ENCODE results near the gene ZFP28. TPM values are rescaled to one million over a fixed set of nuclear protein-coding genes. Genes with fewer than 3 reads are reported as not detected.
A peak's percentile ranks its signal among the peaks of the same experiment; 100 is the strongest.

ZFP28 gene
- total RNA-seq, 1 donor: 12.1 TPM

- H3K4me3 ChIP-seq (ENCODE audit: low read depth, low read length): no peak overlapping the region
- TF ChIP-seq CTCF (IDR thresholded peaks at IDR 0.05; ENCODE audit: insufficient read depth, low read depth, low read length): no peak
- DNase-seq (ENCODE audit: low read depth): no peak
Measured at GRCh38 chr19:56537442-56537841, 1.3 kb upstream of the ZFP28 start.

- peak; percentile 88 for DNase-seq (ENCODE audit: low read depth)
- TF ChIP-seq CTCF (IDR thresholded peaks at IDR 0.05; ENCODE audit: insufficient read depth, low read depth, low read length): no peak
- peak overlapping the region; percentile 82 for H3K4me3 ChIP-seq (ENCODE audit: low read depth, low read length)
Measured at GRCh38 chr19:56538254-56538760, 441 bp upstream of the ZFP28 start.

- DNase-seq (ENCODE audit: low read depth): no peak
- no peak for TF ChIP-seq CTCF (IDR thresholded peaks at IDR 0.05; ENCODE audit: insufficient read depth, low read depth, low read length)
- H3K4me3 ChIP-seq (ENCODE audit: low read depth, low read length): no peak overlapping the region
Measured at GRCh38 chr19:56543776-56544175, 5.0 kb downstream of the ZFP28 start.

- no peak for DNase-seq (ENCODE audit: low read depth)
- no peak overlapping the region for H3K4me3 ChIP-seq (ENCODE audit: low read depth, low read length)
- TF ChIP-seq CTCF (IDR thresholded peaks at IDR 0.05; ENCODE audit: insufficient read depth, low read depth, low read length): no peak
Measured at GRCh38 chr19:56547535-56547934, 8.8 kb downstream of the ZFP28 start.

GRCh38 chr19:56554272-56554869 lies 15.6 kb downstream of the ZFP28 start:
- no peak overlapping the region for H3K4me3 ChIP-seq (ENCODE audit: low read depth, low read length)
- TF ChIP-seq CTCF (IDR thresholded peaks at IDR 0.05; ENCODE audit: insufficient read depth, low read depth, low read length): no peak
- no peak for DNase-seq (ENCODE audit: low read depth)

- H3K4me3 ChIP-seq (ENCODE audit: low read depth, low read length): no peak overlapping the region
- no peak for TF ChIP-seq CTCF (IDR thresholded peaks at IDR 0.05; ENCODE audit: insufficient read depth, low read depth, low read length)
- no peak for DNase-seq (ENCODE audit: low read depth)
Measured at GRCh38 chr19:56562766-56563165, 24.0 kb downstream of the ZFP28 start.

GRCh38 chr19:56566904-56567273 lies 28.1 kb downstream of the ZFP28 start:
- peak overlapping the region; percentile 98 for H3K4me3 ChIP-seq (ENCODE audit: low read depth, low read length)
- TF ChIP-seq CTCF (IDR thresholded peaks at IDR 0.05; ENCODE audit: insufficient read depth, low read depth, low read length): no peak
- no peak for DNase-seq (ENCODE audit: low read depth)

Data from fibroblast of villous mesenchyme (primary cell).